Activated CD4-positive, alpha-beta T cell treated with anti-CD3 and anti-CD28 coated beads, Interleukin-2, Interleukin-4, amounts not matched to agents 100 ng/mL and 50 ng/mL, durations not matched to agents 16 hours and 8 hours (primary cell): Measurements from ENCODE around the gene ATG7.
"Not testable (repeated sequence)": the region's sequence is repeated elsewhere in the genome, so short reads cannot be mapped to it uniquely, and the experiment has no call there.

Experiments used
- DNase-seq: peaks from one replicate; pipeline ENCODE4 v3.0.0-alpha.2; 2020; ENCODE audit warnings: low spot score

ATG7 gene

DNA sequence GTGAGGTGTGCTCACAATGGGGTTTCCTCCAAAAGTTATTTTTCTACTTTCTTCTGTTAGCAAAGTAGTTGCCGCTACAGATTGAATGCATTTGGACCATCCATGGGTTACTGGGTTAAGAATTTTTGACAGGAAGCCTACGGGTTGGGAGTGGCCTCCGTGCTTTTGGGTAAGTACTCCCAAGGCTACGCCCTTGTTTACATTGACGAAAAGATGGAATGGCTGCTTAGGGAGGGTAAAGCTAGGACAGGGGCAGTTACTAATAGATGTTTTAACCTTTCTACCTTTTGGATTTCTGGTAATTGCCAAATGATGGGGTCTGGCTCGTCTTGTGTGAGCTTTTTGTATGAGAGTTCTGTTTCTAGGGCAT is 20.4 kb upstream of the ATG7 start:
- DNase-seq, result no peak

DNA sequence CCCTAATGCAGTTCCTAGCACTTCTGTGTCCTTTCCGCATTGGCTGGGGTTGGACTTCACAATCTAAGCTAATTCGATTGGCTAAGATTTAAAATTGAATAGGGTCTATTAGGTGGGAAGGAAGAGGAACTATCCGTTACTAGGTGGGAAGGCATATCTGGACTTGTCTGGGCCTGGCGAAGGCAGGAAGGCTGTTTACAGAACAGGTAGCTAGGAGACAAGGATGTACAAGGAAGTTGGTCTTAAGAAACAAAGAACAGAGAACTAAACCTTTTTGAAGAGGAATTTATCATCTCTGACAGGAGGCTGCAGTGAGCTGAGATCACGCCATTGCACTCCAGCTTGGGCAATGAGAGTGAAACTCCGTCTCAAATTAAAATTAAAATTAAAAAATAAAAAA is 17.3 kb upstream of the ATG7 start:
- DNase-seq, result no peak

DNA sequence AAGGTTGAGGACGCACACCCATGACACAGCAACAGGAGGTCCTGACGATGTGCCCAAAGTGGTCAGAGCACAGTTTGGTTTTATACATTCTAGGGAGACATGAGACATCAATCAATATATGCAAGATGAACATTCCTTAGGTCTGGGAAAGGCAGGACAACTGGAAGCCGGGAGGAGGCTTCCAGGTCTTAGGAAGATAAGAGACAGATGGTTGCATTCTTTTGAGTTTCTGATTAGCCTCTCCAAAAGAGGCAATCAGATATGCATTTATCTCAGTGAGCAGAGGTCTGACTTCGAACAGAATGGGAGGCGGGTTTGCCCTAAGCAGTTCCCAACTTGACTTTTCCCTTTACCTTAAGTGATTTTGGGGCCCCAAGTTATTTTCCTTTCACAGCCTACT is 16.7 kb upstream of the ATG7 start:
- not testable (repeated sequence) for DNase-seq

DNA sequence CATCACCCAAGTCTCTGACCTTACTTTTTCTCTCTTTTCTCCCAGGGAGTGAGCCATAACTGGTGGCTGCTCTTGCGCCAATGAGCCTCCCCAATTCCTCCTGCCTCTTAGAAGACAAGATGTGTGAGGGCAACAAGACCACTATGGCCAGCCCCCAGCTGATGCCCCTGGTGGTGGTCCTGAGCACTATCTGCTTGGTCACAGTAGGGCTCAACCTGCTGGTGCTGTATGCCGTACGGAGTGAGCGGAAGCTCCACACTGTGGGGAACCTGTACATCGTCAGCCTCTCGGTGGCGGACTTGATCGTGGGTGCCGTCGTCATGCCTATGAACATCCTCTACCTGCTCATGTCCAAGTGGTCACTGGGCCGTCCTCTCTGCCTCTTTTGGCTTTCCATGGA is 13.2 kb upstream of the ATG7 start:
- no peak for DNase-seq

DNA sequence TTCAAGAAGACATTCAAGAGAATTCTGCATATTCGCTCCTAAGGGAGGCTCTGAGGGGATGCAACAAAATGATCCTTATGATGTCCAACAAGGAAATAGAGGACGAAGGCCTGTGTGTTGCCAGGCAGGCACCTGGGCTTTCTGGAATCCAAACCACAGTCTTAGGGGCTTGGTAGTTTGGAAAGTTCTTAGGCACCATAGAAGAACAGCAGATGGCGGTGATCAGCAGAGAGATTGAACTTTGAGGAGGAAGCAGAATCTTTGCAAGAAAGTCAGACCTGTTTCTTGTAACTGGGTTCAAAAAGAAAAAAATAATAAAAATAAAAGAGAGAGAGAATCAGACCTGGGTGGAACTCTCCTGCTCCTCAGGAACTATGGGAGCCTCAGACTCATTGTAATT is 11.7 kb upstream of the ATG7 start:
- no peak for DNase-seq

DNA sequence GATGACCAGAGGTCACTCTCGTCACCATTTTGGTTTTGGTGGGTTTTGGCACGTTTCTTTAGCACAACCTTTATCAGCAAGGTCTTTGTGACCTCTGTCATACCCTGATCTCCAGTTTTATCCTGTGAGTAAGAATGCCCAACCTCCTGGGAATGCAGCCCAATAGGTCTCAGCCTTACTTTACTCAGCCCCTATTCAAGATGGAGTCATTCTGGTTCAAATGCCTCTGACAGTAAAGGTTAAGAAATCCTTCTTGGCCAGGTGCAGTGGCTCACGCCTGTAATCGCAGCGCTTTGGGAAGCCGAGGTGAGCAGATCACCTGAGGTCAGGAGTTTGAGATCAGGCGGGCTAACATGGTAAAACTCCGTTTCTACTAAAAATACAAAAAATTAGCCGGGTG is 3.2 kb upstream of the ATG7 start:
- no peak for DNase-seq

DNA sequence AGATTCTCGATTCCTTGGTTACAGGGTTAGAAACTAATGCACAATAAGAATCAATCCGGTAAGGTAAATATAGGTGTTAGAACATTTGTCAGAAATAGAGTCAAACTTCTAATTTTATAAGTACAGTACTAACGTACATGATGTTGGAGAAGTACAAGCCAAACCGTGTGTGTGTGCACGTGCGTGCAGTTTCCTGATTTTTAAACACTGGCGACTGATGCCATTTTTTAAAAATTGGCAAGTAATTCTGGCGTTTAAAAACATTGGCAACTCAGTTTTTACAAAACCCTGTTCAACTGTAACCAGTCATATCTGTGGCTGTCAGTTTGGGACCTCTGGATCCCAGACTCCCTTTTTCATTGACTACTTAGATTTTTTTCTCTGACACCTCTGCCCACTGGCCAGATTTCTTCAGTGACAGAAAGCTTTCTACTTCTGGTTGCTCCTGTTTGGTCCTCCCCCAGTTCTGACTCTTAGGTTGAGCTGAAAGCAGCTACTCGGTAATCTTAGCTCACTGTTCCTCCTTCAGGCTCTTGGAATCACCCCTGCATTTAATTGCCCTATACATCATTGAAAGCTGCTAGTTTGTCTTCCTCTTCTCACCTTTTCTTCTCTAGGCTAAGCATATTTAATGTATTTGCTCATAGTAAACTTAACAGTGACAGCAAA is 843 bp downstream of the ATG7 start:
- no peak for DNase-seq

DNA sequence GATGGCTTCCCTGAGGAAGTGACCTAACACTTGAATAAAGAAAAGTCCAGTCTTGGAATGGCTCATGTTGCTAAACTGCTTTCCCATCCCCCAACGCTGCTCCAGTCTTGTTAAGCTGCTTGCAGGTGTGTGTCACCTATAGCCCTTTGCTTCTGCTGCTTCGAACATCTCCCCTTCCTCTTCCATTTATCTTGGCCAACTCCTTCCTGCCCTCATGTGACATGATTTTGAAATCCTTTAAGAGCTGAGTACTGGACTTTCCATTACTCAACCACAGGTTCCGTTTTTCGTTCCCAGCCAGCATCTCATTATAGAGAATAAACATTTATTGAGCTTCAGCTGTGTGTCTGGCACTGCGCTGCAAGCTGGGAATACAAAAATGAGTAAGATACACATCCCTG is 1.7 kb downstream of the ATG7 start:
- DNase-seq, result no peak

DNA sequence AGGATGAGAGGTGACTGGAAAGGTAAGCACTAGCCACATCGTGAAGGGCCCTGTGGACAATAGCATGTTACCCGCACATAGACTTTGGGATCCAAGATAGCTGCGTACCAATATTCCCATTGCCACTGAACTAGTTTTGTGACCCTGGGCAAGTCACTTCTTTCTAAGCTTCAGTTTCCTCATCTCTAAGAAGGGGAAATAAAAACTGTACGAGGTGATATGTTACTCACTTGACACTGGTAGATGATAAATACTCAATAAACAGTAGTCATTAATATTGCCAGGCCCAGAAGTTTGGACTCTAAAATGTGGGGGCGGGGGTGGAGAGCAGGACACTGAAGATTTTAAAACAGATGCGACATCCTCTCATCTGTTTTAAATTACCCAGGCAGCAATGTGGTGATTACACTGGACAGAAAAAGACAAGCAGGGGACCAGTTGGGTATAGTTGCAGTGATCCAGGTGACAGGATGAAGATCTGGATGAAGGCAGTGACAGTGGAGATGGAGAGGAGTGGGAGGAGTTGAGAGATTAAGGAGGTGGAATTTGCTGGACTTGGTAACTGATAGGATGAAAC is 2.5 kb downstream of the ATG7 start:
- DNase-seq, result no peak

DNA sequence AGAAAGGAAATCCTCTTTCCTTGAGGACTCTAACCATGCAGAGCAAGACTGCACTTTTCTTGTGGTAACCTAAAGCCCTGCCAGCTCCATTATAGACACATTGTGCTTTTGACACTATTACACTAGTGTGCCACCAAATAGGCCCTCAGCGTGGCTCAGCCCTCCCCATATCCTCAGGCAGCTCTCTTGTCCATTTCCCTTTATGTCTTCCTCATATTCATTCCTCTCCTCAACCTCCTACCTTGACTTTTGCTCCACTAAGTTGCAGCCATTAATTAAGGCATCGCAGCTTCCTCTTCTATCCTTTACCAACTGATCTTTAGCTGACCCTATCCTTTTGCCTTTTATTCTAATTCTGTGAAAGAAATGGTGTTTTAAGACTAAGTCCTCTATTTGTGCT is 3.7 kb downstream of the ATG7 start:
- no peak for DNase-seq

DNA sequence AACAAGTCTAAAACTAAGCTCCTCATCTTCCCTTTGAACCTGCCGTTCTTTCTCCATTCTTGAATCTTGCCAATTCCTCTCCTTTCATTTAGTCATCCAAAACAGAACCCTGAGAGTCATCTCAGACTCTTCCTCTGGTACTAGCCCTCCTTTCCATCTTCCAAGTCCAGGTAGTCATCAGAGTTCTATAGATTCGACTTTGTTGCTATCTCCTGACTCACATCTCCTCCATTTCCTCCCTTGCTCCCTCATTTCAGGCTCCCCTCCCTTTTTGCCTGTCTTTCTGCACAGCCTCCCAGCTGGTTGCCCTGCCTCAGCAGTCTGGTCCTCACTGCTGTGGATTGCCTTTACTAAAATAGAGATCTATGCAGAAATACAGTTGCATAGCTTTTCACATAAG is 4.7 kb downstream of the ATG7 start:
- no peak for DNase-seq

DNA sequence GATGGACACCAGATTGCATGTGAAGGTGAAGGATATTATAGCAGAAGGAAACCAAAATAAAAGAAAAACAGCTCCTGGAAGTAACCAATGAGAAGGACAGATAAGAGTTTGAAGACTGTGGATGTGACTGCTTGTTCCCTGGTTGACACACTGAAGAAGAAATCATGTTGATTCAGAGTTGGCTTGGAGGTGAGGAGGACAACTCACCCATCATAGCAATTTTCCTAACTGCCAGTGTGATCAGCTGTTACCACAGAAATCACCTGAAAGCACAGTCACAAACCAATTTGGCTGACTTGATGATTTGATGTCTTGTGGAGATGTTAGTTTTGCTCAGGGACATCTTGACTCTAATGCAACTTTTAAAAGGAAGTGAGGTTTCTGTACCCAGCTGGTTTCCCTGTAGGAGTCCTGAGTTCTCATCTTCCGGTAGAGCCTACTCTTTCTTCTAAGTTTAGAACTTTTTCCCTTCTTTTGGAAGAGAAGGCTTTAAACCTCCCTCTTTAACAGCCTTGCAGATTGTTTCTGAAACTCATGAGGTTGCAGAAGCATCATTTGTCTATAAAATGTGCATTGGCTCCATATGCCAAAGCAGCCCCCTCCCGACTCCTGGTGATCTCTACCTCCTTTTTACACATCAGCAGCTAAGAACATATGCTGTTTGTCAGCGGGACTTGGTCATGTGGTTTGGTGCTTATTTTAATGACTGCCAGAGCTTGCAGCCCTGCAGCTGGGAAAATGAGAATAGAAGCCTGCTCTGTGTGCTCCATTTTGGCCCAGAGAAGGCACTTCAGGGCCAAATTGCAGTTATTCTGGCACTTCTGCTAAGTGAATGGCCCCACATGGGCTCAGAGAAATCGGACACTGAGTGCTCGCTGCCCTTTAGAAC is 10.3 kb downstream of the ATG7 start:
- no peak for DNase-seq

DNA sequence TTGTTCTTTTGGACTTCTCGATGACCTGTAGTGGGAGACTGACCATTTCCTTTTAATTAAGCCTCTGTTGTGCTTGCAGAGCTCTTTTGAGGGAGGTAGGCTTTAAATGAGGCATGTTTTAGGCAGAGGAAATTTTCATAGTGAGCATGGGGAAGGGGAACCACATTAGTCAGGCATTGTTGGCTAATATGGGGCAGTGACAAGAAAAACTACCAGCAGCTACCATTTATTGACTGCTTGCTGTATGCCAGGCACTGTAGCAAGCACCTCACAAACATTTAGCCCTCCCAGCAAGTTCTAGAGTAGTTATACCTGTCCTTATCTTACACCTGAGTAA is 10.9 kb downstream of the ATG7 start:
- DNase-seq, result no peak

DNA sequence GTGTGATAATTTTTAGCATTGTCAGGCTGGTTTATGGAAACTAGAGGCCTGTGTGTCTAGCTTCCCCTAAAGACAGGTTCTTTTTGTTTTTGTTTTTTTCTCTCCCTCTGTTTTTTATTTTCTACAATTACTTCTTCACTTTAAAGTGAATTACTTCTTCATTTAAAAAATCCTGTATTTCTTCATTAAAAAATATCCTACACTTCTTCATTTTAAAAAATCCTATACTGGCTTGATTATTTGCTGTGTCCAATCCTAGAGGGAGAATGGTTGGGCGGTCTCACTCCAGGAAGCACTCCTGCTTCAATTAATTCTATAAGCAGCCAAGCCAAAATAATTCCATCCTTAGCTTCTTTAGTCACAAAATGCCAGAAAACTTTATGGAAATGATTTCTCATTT is 11.8 kb downstream of the ATG7 start:
- no peak for DNase-seq

DNA sequence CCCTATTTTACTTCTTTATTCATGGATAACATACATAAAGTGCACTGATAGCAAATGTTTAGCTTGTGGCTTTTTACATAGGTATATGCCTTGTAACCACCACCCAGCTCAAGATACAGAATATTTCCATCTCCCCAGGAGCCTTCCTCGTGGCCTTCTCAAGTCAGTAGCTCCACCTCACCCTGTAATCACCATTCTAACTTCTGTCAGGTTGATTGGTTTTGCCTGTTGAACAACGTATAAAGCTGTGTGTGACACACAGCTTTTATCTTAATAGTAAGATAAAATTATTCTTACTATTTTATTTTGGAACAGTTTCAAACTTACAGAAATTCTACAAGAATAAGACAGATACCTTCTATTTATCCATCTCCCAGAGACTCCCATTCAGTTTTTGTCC is 13.3 kb downstream of the ATG7 start:
- no peak for DNase-seq

DNA sequence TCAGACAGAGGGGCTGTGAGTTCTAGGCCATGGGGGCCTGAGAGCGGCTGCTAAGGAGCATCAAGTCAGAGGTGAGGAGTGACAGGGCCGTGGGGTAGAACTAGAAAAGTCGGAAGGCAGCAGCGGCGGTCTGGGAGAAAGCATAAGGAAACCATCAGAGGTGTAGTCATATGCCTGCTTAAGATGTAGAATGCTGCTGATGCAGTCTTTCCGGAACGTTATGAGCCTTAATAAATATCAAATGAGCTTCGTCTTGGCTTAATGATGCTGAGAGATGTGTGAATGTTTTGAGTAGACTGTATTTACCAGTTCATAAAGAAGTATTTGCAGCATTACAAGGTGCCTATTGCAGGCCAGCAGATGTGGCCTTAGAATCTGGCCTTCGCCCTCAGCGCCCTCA is 15.2 kb downstream of the ATG7 start:
- DNase-seq, result no peak

DNA sequence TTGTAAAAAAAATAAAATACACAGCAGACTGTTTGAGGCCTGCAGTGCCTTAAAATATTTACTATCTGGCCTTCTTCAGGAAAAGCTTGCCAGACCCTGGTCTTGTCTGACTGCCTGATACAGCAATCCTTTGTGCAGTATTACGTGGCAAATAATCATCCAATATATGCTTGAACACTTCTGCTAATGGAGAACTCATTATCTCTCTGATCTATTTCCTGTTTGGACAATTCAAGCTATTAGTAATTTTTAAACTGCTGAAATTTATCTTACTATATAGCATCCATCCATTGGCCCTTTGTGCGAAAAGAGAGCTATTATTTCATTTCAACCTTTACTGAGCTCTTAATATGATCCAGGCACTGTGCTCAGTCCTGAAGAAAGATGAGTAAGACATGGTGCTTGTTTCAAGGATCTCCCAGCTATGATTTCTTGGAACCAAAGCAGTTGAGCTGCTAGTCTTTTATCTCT is 15.9 kb downstream of the ATG7 start:
- no peak for DNase-seq

DNA sequence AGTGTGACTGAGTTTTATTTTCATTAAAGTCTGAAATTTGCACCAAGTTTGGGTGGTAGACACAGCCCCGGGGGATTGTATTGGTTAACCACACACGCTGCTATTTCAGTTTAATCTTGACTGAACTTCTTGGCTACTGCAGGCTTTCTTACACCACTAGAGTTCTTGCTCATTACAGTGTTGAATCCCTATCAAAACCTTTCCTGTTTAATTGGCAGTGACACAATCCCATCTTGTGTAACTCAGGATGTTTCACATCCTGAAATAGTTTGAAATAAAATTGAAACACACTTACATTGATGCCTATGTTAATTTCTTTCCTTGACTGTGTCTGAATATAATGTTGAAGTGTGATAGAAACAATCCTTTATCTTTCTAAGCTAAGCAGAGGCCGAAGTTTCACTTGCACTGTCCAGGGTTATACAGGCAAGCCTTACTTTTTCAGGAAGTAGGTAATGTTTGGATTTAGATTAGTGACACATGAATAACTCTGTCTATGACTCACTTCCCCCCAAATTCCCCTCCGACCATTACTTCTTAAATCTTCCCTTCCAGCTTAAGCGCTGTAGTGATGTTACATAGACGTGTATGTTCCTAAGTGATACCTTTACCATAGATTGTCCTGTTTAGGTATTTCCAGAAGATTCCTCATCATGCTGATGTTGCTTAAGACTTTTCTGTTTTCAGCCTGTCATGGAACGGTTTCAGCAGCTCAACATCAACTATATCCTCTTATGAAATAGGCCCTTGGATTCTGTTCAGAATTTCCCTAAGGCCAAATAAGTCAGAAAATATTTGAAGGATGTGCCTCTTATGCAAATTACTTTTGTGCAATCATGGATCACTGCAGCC is 16.8 kb downstream of the ATG7 start:
- DNase-seq, result no peak

DNA sequence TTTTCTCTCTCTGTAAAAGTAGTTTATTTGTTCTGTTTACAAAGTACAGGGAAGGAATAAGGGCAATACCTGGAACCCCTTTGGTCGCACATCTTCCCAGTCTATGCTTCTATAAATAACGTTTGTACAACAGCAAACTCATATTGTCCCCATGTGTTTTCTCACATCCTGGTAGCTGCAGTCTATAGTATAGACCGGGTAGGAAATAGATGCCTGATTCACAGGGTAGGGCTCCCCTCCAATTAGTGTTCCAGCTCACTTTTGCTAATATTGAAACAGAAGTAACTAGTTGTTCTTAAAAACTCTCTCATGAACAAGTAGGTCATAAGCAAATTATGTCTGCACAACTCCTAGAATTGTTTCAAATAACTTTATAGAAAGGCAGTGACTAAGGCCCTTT is 17.7 kb downstream of the ATG7 start:
- peak; percentile 52 for DNase-seq

DNA sequence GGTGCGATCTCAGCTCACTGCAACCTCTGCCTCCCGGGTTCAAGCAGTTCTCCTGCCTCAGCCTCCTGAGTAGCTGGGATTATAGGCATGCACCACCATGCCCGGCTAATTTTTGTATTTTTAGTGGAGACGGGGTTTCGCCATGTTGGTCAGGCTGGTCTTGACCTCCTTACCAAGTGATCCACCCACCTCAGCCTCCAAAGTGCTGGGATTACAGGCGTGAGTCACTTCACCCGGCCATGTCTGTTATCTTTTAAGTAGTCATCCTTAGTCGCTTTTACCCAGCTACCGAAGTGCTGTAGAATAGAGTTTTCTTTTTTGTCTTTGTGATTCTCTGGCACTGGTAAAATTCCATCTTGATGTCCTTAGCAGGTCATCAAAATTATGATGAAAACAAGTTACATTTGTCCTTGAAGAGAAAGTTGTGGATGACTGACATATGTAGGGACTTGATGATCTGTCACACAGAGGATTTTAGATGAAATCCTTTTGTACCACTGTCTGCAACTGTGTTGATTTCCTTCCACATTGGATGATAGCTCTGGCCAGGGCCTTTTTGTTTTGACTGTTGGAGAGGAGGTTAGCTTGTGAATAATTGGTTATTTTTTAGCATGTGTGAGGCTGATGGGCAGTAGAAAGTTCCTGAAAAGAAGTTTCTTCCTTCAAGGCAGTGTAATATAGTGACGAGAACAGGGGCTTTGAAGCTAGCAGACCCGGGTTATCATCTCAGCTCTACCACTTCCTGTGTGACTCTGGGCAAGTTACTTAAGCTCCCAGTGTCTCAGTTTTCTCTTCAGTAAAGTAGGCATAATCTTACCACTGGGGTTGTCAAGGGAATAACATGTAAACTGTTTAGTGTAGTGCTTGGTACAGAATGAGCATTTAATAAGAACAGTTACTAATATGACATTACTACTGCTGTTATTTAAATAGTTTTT is 18.8 kb downstream of the ATG7 start:
- peak; percentile 71 for DNase-seq

DNA sequence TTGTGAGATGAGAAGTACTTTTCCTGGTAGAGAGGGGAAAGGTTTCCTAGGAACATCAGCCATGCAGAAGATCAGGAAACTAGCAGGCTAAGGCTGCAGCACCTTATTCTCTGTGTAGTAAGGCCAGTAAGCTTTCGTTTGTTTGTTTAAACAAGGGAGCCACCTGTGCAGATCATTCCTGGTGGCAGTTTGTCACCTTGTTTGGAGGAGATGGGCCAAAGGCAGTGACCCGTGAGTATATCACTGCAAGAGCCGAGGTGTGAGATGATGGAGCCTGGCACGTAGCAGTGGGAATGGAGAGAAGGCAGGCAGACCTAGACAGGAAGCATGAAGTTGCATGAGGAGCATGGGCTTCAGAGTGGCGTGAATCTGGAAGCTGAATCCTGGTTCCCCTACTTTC is 19.6 kb downstream of the ATG7 start:
- DNase-seq, result no peak
